K562 (cell line): ENCODE data around the gene MMAB. TPM values are rescaled to one million over a fixed set of nuclear protein-coding genes. Genes with fewer than 3 reads are reported as not detected.

Experiments used
- ATAC-seq: fragments of 200-7000 bp; cut with Tn5 transposase; 3 replicates; pipeline ENCODE4 v1.9.1; 2020; ENCODE audit warnings: moderate library complexity
- BruUV-seq: library from RNA; stranded (reverse); fragments of 400-500 nt; replicated peaks from 2 replicates; lab custom pipeline; 2021; lab: Mats Ljungman, UMichigan
- CTCF ChIA-PET: fragments of 300-600 bp; formaldehyde crosslinking; extraction: SDS; loops from one replicate; lab custom pipeline; 2021; ENCODE audit warnings: low intra/inter-chr PET ratio; lab: Yijun Ruan, JAX
- POLR2A ChIA-PET: fragments of 300-600, 350-650 bp; sonication (Branson Sonifier 250); formaldehyde crosslinking; extraction: SDS; loops from one replicate; lab custom pipeline; 2021; ENCODE audit warnings: antibody characterized with exemption, inconsistent platforms; lab: Yijun Ruan, JAX
- DNase-seq, 4 experiments: peaks; one replicate each; pipeline versions ENCODE4 v3.0.0 to v3.0.0-alpha.2; 2011 to 2018; ENCODE audit warnings: low spot score in 3 of 4, mixed read lengths in 3 of 4; ENCODE audit errors: extremely low read depth in 1 of 4
- FAIRE-seq: peaks from 2 replicates; lab custom pipeline; 2011; peaks lifted over from hg19 to GRCh38; lab: Jason Lieb, UNC
- H2AFZ ChIP-seq: 2 replicates; pipeline ENCODE4 v1.6.0; 2011; ENCODE audit warnings: low read depth, low read length, control low read depth, inconsistent platforms
- H3K27ac ChIP-seq: fragments of 200-600 bp; 3 replicates; pipeline ENCODE4 v1.8.0; 2011; ENCODE audit warnings: low read depth, mild to moderate bottlenecking, control low read depth, inconsistent platforms, low read length, moderate library complexity, mixed read lengths; ENCODE audit errors: extremely low read depth
- H3K27me3 ChIP-seq, 2 experiments: fragments of 300-600 bp in 1 of 2; 2 replicates in 1 of 2; 3 replicates in 1 of 2; pipeline versions ENCODE4 v1.6.0 to v1.8.0; 2011; ENCODE audit warnings: inconsistent platforms in 2 of 2, low read length in 2 of 2, mild to moderate bottlenecking in 1 of 2, mixed read lengths in 1 of 2, moderate library complexity in 1 of 2; ENCODE audit not compliant: control insufficient read depth in 2 of 2, insufficient read depth in 2 of 2
- H3K36me3 ChIP-seq: fragments of 300-600 bp; 3 replicates; pipeline ENCODE4 v1.8.0; 2011; ENCODE audit warnings: mild to moderate bottlenecking, low read length, inconsistent platforms; ENCODE audit not compliant: control insufficient read depth, insufficient read depth
- H3K4me1 ChIP-seq, 2 experiments: fragments of 200-600 bp in 1 of 2; replicated peaks in 1 of 2; 2 replicates in 1 of 2; 3 replicates in 1 of 2; pipeline versions ENCODE4 v1.5.1 to v1.8.0; 2011; ENCODE audit warnings: inconsistent platforms in 2 of 2, low read length in 2 of 2, mild to moderate bottlenecking in 1 of 2, mixed read lengths in 1 of 2, moderate library complexity in 1 of 2; ENCODE audit not compliant: control insufficient read depth in 2 of 2, insufficient read depth in 2 of 2
- H3K4me2 ChIP-seq: 2 replicates; pipeline ENCODE4 v1.6.1; 2011; ENCODE audit warnings: low read length, control low read depth, inconsistent platforms, mixed read lengths; ENCODE audit not compliant: insufficient read depth
- H3K4me3 ChIP-seq: fragments of 200-600 bp; sonication (generic), shearing (Covaris generic); 2 replicates; pipeline ENCODE4 v1.5.1; 2016; ENCODE audit warnings: control low read depth, inconsistent platforms
- H3K79me2 ChIP-seq: fragments of 200-600 bp; 3 replicates; pipeline ENCODE4 v1.8.0; 2011; ENCODE audit warnings: low read length, inconsistent platforms; ENCODE audit not compliant: control insufficient read depth, insufficient read depth
- H3K9ac ChIP-seq, 2 experiments: 2 replicates each; pipeline versions ENCODE4 v1.6.0 to v1.6.1; 2011; ENCODE audit warnings: low read depth in 2 of 2, low read length in 2 of 2, control low read depth in 1 of 2, inconsistent platforms in 1 of 2, mild to moderate bottlenecking in 1 of 2, mixed read lengths in 1 of 2; ENCODE audit not compliant: insufficient read depth in 1 of 2
- H3K9me1 ChIP-seq: one replicate; pipeline ENCODE4 v1.6.0; 2011; ENCODE audit warnings: inconsistent platforms, mild to moderate bottlenecking, low read length, moderate library complexity; ENCODE audit not compliant: control insufficient read depth, insufficient read depth
- H3K9me3 ChIP-seq: replicated peaks from 2 replicates; pipeline ENCODE4 v1.5.1; 2011; ENCODE audit warnings: low read depth, low read length, inconsistent platforms; ENCODE audit not compliant: control insufficient read depth, insufficient read depth
- H4K20me1 ChIP-seq: replicated peaks from 2 replicates; pipeline ENCODE4 v1.6.1; 2011; ENCODE audit warnings: low read length, inconsistent platforms, mixed read lengths; ENCODE audit not compliant: control insufficient read depth, insufficient read depth
- JUND ChIP-seq, 2 experiments: IDR thresholded peaks; 2 replicates in 1 of 2; 3 replicates in 1 of 2; pipeline ENCODE4 v1.6.1; 2011; ENCODE audit warnings: borderline replicate concordance in 2 of 2, low read depth in 2 of 2, low read length in 2 of 2, improper control_type of control experiment in 1 of 2, missing biosample characterization in 1 of 2, missing genetic modification characterization in 1 of 2, missing genetic modification reagents in 1 of 2
- MAFK ChIP-seq: IDR thresholded peaks from 2 replicates; pipeline ENCODE4 v1.6.1; 2011; ENCODE audit warnings: low read length, improper control_type of control experiment
- NR4A1 ChIP-seq, 2 experiments: fragments of 250-450 bp in 1 of 2; fragments of 450-650 bp in 1 of 2; sonication (Bioruptor Pico) in 1 of 2; IDR thresholded peaks; 2 replicates each; pipeline versions ENCODE4 v1.4.0 to v1.6.1; 2016 to 2020; ENCODE audit warnings: mild to moderate bottlenecking in 2 of 2, missing compliant biosample characterization in 1 of 2, missing genetic modification characterization in 1 of 2, moderate library complexity in 1 of 2
- POLR2G ChIP-seq: fragments of 200-400 bp; formaldehyde crosslinking; IDR thresholded peaks from 2 replicates; pipeline ENCODE4 v1.6.1; 2017; ENCODE audit warnings: low read depth, mild to moderate bottlenecking, antibody characterized with exemption, low read length, moderate library complexity
- RB1 ChIP-seq: fragments of 450-650 bp; IDR thresholded peaks from 2 replicates; pipeline ENCODE4 v1.6.1; 2017; ENCODE audit warnings: low read depth, mild to moderate bottlenecking
- SAFB2 ChIP-seq: fragments of 200-400 bp; formaldehyde crosslinking; IDR thresholded peaks from 2 replicates; pipeline ENCODE4 v1.6.1; 2018; ENCODE audit warnings: borderline replicate concordance, low read length, low read depth, moderate library complexity; ENCODE audit not compliant: severe bottlenecking
- WGBS: fragments of 100-300 bp; shearing (Covaris generic); methylation state at CpG from one replicate; pipeline ENCODE4 v1.1.6; 2016; ENCODE audit warnings: low coverage, mixed read lengths; ENCODE audit not compliant: insufficient coverage; ENCODE audit errors: missing lambda C conversion rate; 5-methylcytosine and 5-hydroxymethylcytosine counted together
- in situ Hi-C: fragments of 300-500 bp; cut with MboI; formaldehyde crosslinking; loops from 4 replicates; pipeline ENCODE4 v1.15.0; 2018; ENCODE audit warnings: inconsistent platforms, mixed read lengths
- intact Hi-C: fragments of 100-400 bp; cut with micrococcal nuclease; formaldehyde crosslinking; loops from 2 replicates; pipeline ENCODE4 v1.14.2; 2022
- polyA plus RNA-seq, 8 experiments: library from polyadenylated mRNA; depleted of rRNA in 4 of 8; stranded (reverse) in 5 of 8; unstranded in 3 of 8; fragments of >200 nt; fragmentation: Nextera tagmentation in 2 of 8; fragmentation: Illumina TruSeq in 1 of 8; extraction: Ambion mirVana in 2 of 8; extraction: Trizol in 1 of 8; gene quantifications; 2 replicates each; pipeline versions ENCODE4 v1.2.1 to v1.2.3, GENCODE V29; 2011 to 2014; ENCODE audit warnings: inconsistent platforms in 1 of 8, missing spikeins in 1 of 8
- total RNA-seq, 7 experiments: library from RNA; depleted of rRNA in 6 of 7; stranded (reverse); fragments of >200 nt in 6 of 7; fragmentation: Illumina TruSeq in 2 of 7; extraction: Trizol in 2 of 7; gene quantifications; 2 replicates each; pipeline versions ENCODE4 v1.2.1 to v1.2.3, GENCODE V29; 2011 to 2021; ENCODE audit warnings: low replicate concordance in 1 of 7

MMAB gene
- total and polyA plus RNA-seq, 9 of the 15 experiments (the other 6 are each of a cell fraction or from before 2014, with no cell fraction given): 9.5 to 76.1 (median 46.2) TPM

DNA sequence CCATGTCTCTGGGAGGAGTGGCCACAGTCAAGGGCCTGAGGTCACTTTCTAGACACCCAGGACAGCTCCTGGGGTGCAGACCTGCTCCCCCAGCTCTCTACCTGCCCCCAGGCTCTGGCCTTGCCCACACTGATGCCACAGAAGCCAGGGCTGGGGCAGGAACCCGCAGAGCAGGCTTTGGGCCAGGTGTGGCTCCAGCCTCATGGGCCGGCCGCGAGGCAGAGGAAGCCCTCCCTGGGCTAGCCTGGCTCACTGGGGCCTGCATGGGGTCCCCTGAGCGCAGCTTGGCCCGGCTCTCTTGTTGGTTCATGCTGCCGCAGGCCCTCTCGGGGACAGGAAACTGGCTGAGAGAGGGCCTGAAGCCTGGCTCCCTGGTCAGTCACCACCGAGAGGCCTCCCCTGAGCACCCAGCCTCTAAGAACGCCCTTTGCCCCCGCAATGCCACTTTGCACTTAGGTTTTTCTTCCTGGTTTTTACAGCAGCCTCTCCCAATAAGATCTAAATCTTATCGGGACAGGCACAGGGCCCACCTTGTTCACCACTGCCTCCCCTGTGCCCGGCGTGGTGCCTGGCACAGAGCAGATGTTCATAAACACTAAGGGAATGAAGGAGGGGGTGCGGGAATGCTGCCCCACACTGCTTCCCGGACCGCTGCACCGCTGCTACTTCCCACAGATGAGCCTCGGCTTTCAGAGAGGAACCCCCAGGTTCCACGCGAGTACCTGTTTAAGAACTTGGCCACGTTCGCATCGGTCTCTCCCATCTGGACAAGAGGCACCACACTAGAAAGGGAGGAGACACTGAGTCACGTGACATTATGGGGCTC lies 14.7 kb downstream of the MMAB start:
- BruUV-seq: no TSS peak
- ATAC-seq: no peak
- FAIRE-seq: no peak
- H4K20me1 ChIP-seq: peaks cover 8% of the 10 kb centered on the region; the same call in 1 of the 2 replicates
- H3K79me2 ChIP-seq: no peaks in the 10 kb centered on the region
- peaks cover 3% of the 10 kb centered on the region for H3K9me1 ChIP-seq
- peaks cover 9 to 19% of the 10 kb centered on the region in 2 experiments for H3K27me3 ChIP-seq
- intact Hi-C loops: no loop called here
- no peak overlapping the region for H3K27ac ChIP-seq
- ChIA-PET CTCF (no interaction called here), POLR2A (interaction anchor here (1.7 kb wide), 2 partner anchors 10 to 16 kb away, joined by 5 to 6 read pairs; partner anchors contain the start of genes MMAB and MVK)
- H3K9me3 ChIP-seq: no peaks in the 10 kb centered on the region
- no peak overlapping the region for H3K4me3 ChIP-seq
- in situ Hi-C loops: no loop called here
- H3K4me2 ChIP-seq: no peak overlapping the region
- peak overlapping the region in 1 of 2 experiments; percentile 58; a peak in 1 of 4 replicates for H3K9ac ChIP-seq
- peaks cover 0 to 5% of the 10 kb centered on the region in 2 experiments; a peak in 2 of 5 replicates for H3K4me1 ChIP-seq
- WGBS: 84% methylated on average over 21 of the region's 25 CpGs
- DNase-seq: no peak
- peaks cover 12% of the 10 kb centered on the region; the same call in 2 of the 3 replicates for H3K36me3 ChIP-seq
- TF ChIP-seq JUND (IDR thresholded peaks at IDR 0.05; ENCODE audit: borderline replicate concordance, low read depth, low read length): no peak
- TF ChIP-seq JUND (tag; IDR thresholded peaks at IDR 0.05; ENCODE audit: borderline replicate concordance, low read depth, low read length): no peak
- no peak for TF ChIP-seq RB1
- TF ChIP-seq SAFB2: no peak
- TF ChIP-seq MAFK: no peak
- TF ChIP-seq NR4A1 (CRISPR knock-in tag; IDR thresholded peaks at IDR 0.05): no peak
- no peak for TF ChIP-seq NR4A1 (tag; IDR thresholded peaks at IDR 0.05)
- peak; percentile 60; the same call in 1 of the 2 replicates for TF ChIP-seq POLR2G
- no peak overlapping the region for H2AFZ ChIP-seq
